ENCODE results near the gene SNRNP40.

GRCh38 chr1:31336687-31337467 is 40.3 kb upstream of the SNRNP40 start:
- TF ChIP-seq PAX8 (IDR thresholded peaks at IDR 0.05) (no peak), GABPA (IDR thresholded peaks at IDR 0.05; ENCODE audit: low read depth) (no peak), EZH2 (IDR thresholded peaks at IDR 0.05; ENCODE audit: borderline replicate concordance, control insufficient read depth, low read depth, low read length) (no peak), ASH2L (IDR thresholded peaks at IDR 0.05; ENCODE audit: borderline replicate concordance, low read depth) (no peak), POLR2A (IDR thresholded peaks at IDR 0.05; ENCODE audit: low read depth, low read length) (no peak)

All from GM12878 (cell line).